Spleen (tissue), 11 donors: Measurements from ENCODE around the gene C12orf57. TPM values are rescaled to one million over a fixed set of nuclear protein-coding genes. Genes with fewer than 3 reads are reported as not detected.
A peak's percentile ranks its signal among the peaks of the same experiment; 100 is the strongest.

Experiments
- DNase-seq: peaks from one replicate; pipeline ENCODE4 v3.0.0-alpha.2; 2020
- H3K27ac ChIP-seq, 8 donors: fragments of 200-600 bp; sonication (generic) in 7 of 8; 1 replicate in 4 of 8; 2 replicates in 4 of 8; pipeline versions ENCODE4 v1.5.0 to v1.8.0; 2016 to 2021; ENCODE audit warnings: inconsistent platforms in 4 of 8, mild to moderate bottlenecking in 4 of 8, moderate library complexity in 1 of 8
- H3K27me3 ChIP-seq, 7 donors: fragments of 200-600 bp; sonication (generic) in 6 of 7; replicated peaks in 1 of 7; 1 replicate in 4 of 7; 2 replicates in 3 of 7; pipeline versions ENCODE4 v1.5.0 to v1.8.0; 2016 to 2021; ENCODE audit warnings: inconsistent platforms in 3 of 7, mild to moderate bottlenecking in 1 of 7
- H3K36me3 ChIP-seq, 6 donors: fragments of 200-600 bp; sonication (generic) in 5 of 6; 1 replicate in 4 of 6; 2 replicates in 2 of 6; pipeline versions ENCODE4 v1.5.0 to v1.8.0; 2016 to 2021; ENCODE audit warnings: inconsistent platforms in 2 of 6
- H3K4me1 ChIP-seq, 6 donors: fragments of 200-600 bp; sonication (generic) in 5 of 6; 1 replicate in 3 of 6; 2 replicates in 3 of 6; pipeline versions ENCODE4 v1.5.0 to v1.8.0; 2016 to 2021; ENCODE audit warnings: inconsistent platforms in 3 of 6
- H3K4me3 ChIP-seq, 8 donors: fragments of 200-600 bp; sonication (generic) in 7 of 8; 1 replicate in 4 of 8; 2 replicates in 4 of 8; pipeline versions ENCODE4 v1.5.0 to v1.8.0; 2016 to 2021; ENCODE audit warnings: inconsistent platforms in 4 of 8, mild to moderate bottlenecking in 4 of 8, moderate library complexity in 2 of 8
- H3K9me3 ChIP-seq, 8 donors: fragments of 200-600 bp; sonication (generic) in 7 of 8; 1 replicate in 4 of 8; 2 replicates in 4 of 8; pipeline versions ENCODE4 v1.5.0 to v1.8.0; 2016 to 2021; ENCODE audit warnings: inconsistent platforms in 4 of 8
- CTCF ChIP-seq, 11 experiments: fragments of 200-600 bp in 7 of 11; fragments of 450-650 bp in 4 of 11; sonication (generic) in 4 of 11; IDR thresholded peaks in 8 of 11; conservative IDR thresholded peaks in 3 of 11; 1 replicate in 7 of 11; 2 replicates in 4 of 11; pipeline versions ENCODE4 v1.4.0 to v1.8.0; 2016 to 2021; ENCODE audit warnings: antibody characterized with exemption in 11 of 11, inconsistent platforms in 4 of 11, mild to moderate bottlenecking in 1 of 11
- POLR2A ChIP-seq, 3 donors: fragments of 450-650 bp; IDR thresholded peaks; one replicate each; pipeline ENCODE4 v1.5.1; 2017; ENCODE audit warnings: antibody characterized with exemption in 3 of 3, mild to moderate bottlenecking in 1 of 3
- POLR2AphosphoS5 ChIP-seq, 3 donors: sonication (generic); formaldehyde crosslinking; IDR thresholded peaks; one replicate each; pipeline ENCODE4 v1.5.1; 2017; ENCODE audit warnings: antibody characterized with exemption in 3 of 3
- WGBS, 5 donors: extraction: QIAGEN DNeasy Blood & Tissue Kit in 3 of 5; methylation state at CpG; one replicate each; pipeline versions ENCODE4 v1.1.5 to v1.1.7; 2013 to 2018; 5-methylcytosine and 5-hydroxymethylcytosine counted together
- intact Hi-C: fragments of 100-400 bp; cut with DNase I; formaldehyde crosslinking; loops from one replicate; pipeline ENCODE4 v1.15.0; 2023; ENCODE audit warnings: low total_unique reads
- polyA plus RNA-seq, 3 donors: library from polyadenylated mRNA; stranded (reverse); fragments of 200-250 nt; gene quantifications; one replicate each; pipeline ENCODE4 v1.2.1, GENCODE V29; 2013
- total RNA-seq, 7 donors: library from RNA; depleted of rRNA in 3 of 7; stranded (reverse); fragments of >200 nt in 3 of 7; fragmentation: NEBNext Ultra II Directional in 4 of 7; extraction: Animal tissue kit (Norgen Biotek cat#: 25700) in 4 of 7; gene quantifications; one replicate each; pipeline versions ENCODE4 v1.1.0 to v1.2.1, GENCODE V29; 2016 to 2021
- donor health status: healthy with polysubstance abuse.
- donor health status: DM: no; HTN: no; CAD: no; lungs with moderate emphysema.
- donor health status: DM: no; HTN: no; CAD: no.
- donor health status: Bipolar disorder and iron deficiency.
- donor health status: healthy.
- donor health status: DM: no; HTN: no; CAD: no.
- donor health status: DM: yes; HTN: yes; CAD: no.

Gene C12orf57
- total and polyA plus RNA-seq, 10 donors, result 79.2 to 364 (median 212) TPM

- H3K4me1 ChIP-seq, result peaks cover 86 to 100% (median 97%) of the 10 kb centered on the region in 6 donors
- H3K36me3 ChIP-seq, result peaks cover 0 to 76% (median 57%) of the 10 kb centered on the region in 6 donors
- H3K4me3 ChIP-seq, result peak overlapping the region in 7 of 8 donors; percentile 14 to 97 (median 29)
- no peaks in the 10 kb centered on the region for H3K9me3 ChIP-seq
- peak overlapping the region; percentile 61 to 99 (median 96) for H3K27ac ChIP-seq
- TF ChIP-seq POLR2AphosphoS5 (IDR thresholded peaks at IDR 0.05) (no peak), CTCF (IDR thresholded peaks at IDR 0.05 in 8 of 11, conservative IDR thresholded peaks at IDR 0.05 in 3 of 11) (no peak), POLR2A (IDR thresholded peaks at IDR 0.05) (no peak)
- intact Hi-C loops, result no loop called here
- H3K27me3 ChIP-seq, result no peaks in the 10 kb centered on the region
- no peak for DNase-seq
- WGBS, 5 donors, result 6 to 30% (median 19%) methylated on average over 6 to 10 of the region's 10 CpGs
These were observed 14.8 kb downstream of the C12orf57 start for GRCh38 chr12:6958609-6959057.

GRCh38 chr12:6959058-6959804 lies 15.4 kb downstream of the C12orf57 start:
- intact Hi-C loops, result no loop called here
- Histone ChIP-seq H3K36me3 (peaks cover 0 to 70% (median 57%) of the 10 kb centered on the region in 6 donors), H3K27ac (peak overlapping the region; percentile 61 to 99 (median 96)), H3K9me3 (no peaks in the 10 kb centered on the region), H3K27me3 (no peaks in the 10 kb centered on the region), H3K4me3 (peak overlapping the region in 7 of 8 donors; percentile 14 to 97 (median 29)), H3K4me1 (peaks cover 84 to 100% (median 94%) of the 10 kb centered on the region in 6 donors)
- WGBS, 5 donors, result 17 to 39% (median 23%) methylated on average over 16 to 24 of the region's 24 CpGs
- TF ChIP-seq CTCF (IDR thresholded peaks at IDR 0.05 in 8 of 11, conservative IDR thresholded peaks at IDR 0.05 in 3 of 11) (no peak), POLR2A (IDR thresholded peaks at IDR 0.05) (peak in 1 of 3 donors; percentile 85), POLR2AphosphoS5 (IDR thresholded peaks at IDR 0.05) (peak; percentile 76 to 89 (median 82))
- DNase-seq, result peak; percentile 92

GRCh38 chr12:6959805-6960592 lies 16.2 kb downstream of the C12orf57 start:
- no peaks in the 10 kb centered on the region for H3K9me3 ChIP-seq
- peaks cover 80 to 100% (median 93%) of the 10 kb centered on the region in 6 donors for H3K4me1 ChIP-seq
- H3K27ac ChIP-seq, result peak overlapping the region; percentile 61 to 99 (median 96)
- intact Hi-C loops, result loop anchor here (10.0 kb wide), 1 partner anchor 95 kb away; the partner anchor contains the start of gene TPI1
- no peaks in the 10 kb centered on the region for H3K27me3 ChIP-seq
- peaks cover 0 to 68% (median 52%) of the 10 kb centered on the region in 6 donors for H3K36me3 ChIP-seq
- TF ChIP-seq CTCF (IDR thresholded peaks at IDR 0.05 in 8 of 11, conservative IDR thresholded peaks at IDR 0.05 in 3 of 11) (no peak), POLR2A (IDR thresholded peaks at IDR 0.05) (no peak), POLR2AphosphoS5 (IDR thresholded peaks at IDR 0.05) (peak; percentile 3 to 70 (median 24))
- 72 to 86% (median 84%) methylated on average over 14 to 26 of the region's 26 CpGs for WGBS, 5 donors
- DNase-seq, result peak; percentile 78
- H3K4me3 ChIP-seq, result peak overlapping the region in 5 of 8 donors; percentile 19 to 97 (median 29)
